Caco-2 (cell line): ENCODE results near the gene GADL1. TPM values are rescaled to one million over a fixed set of nuclear protein-coding genes. Genes with fewer than 3 reads are reported as not detected.

Experiments used
- BruUV-seq: library from RNA; stranded (reverse); fragments of 400-500 nt; replicated peaks from 2 replicates; lab custom pipeline; 2021; lab: Mats Ljungman, UMichigan
- CTCF ChIA-PET: fragments of 300-600 bp; sonication (Branson Sonifier 250); formaldehyde crosslinking; loops from one replicate; lab custom pipeline; 2022; ENCODE audit warnings: antibody characterized with exemption; lab: Charles Lee
- POLR2A ChIA-PET: fragments of 300-600 bp; sonication (Branson Sonifier 250); formaldehyde crosslinking; loops from one replicate; lab custom pipeline; 2022; ENCODE audit warnings: antibody characterized with exemption; lab: Charles Lee
- DNase-seq, 2 experiments: peaks; one replicate each; pipeline versions ENCODE4 v3.0.0 to v3.0.0-alpha.2; 2020 to 2022
- H3K27me3 ChIP-seq: replicated peaks from 2 replicates; pipeline ENCODE4 v1.6.0; 2011; ENCODE audit warnings: low read length; ENCODE audit not compliant: control insufficient read depth, insufficient read depth
- H3K36me3 ChIP-seq: 2 replicates; pipeline ENCODE4 v1.5.1; 2011; ENCODE audit warnings: low read length; ENCODE audit not compliant: control insufficient read depth, insufficient read depth
- H3K4me1 ChIP-seq: fragments of 250-450 bp; sonication (Bioruptor Pico); 2 replicates; pipeline ENCODE4 v1.5.1; 2020; ENCODE audit warnings: mild to moderate bottlenecking
- H3K4me3 ChIP-seq: 2 replicates; pipeline ENCODE4 v1.5.1; 2011; ENCODE audit warnings: low read depth, mild to moderate bottlenecking, control low read depth, low read length
- H3K9me3 ChIP-seq: fragments of 250-450 bp; sonication (Bioruptor Pico); 2 replicates; pipeline ENCODE4 v1.5.1; 2020; ENCODE audit warnings: mild to moderate bottlenecking, moderate library complexity
- H3K27ac Mint-ChIP-seq: one replicate; pipeline ENCODE4 v1.8.0; 2022; ENCODE audit warnings: mixed read lengths; ENCODE audit not compliant: unreplicated experiment
- H3K27me3 Mint-ChIP-seq: one replicate; pipeline ENCODE4 v1.8.0; 2022; ENCODE audit warnings: mixed read lengths; ENCODE audit not compliant: insufficient read depth, unreplicated experiment
- H3K36me3 Mint-ChIP-seq: one replicate; pipeline ENCODE4 v1.8.0; 2022; ENCODE audit warnings: mild to moderate bottlenecking, mixed read lengths; ENCODE audit not compliant: insufficient read depth, unreplicated experiment
- H3K4me1 Mint-ChIP-seq: one replicate; pipeline ENCODE4 v1.8.0; 2022; ENCODE audit warnings: low read depth, mixed read lengths; ENCODE audit not compliant: unreplicated experiment
- H3K4me3 Mint-ChIP-seq: one replicate; pipeline ENCODE4 v1.8.0; 2022; ENCODE audit warnings: mild to moderate bottlenecking, moderate library complexity, mixed read lengths; ENCODE audit not compliant: unreplicated experiment
- H3K9me3 Mint-ChIP-seq: one replicate; pipeline ENCODE4 v1.8.0; 2022; ENCODE audit warnings: mixed read lengths; ENCODE audit not compliant: unreplicated experiment
- CTCF ChIP-seq, 2 experiments: fragments of 200-600 bp in 1 of 2; IDR thresholded peaks; 1 replicate in 1 of 2; 2 replicates in 1 of 2; pipeline versions ENCODE4 v1.5.1 to v1.8.0; 2011 to 2022; ENCODE audit warnings: antibody characterized with exemption in 1 of 2, control low read depth in 1 of 2, inconsistent platforms in 1 of 2, low read depth in 1 of 2, low read length in 1 of 2, mild to moderate bottlenecking in 1 of 2, moderate library complexity in 1 of 2; ENCODE audit not compliant: insufficient read depth in 1 of 2, severe bottlenecking in 1 of 2, unreplicated experiment in 1 of 2
- intact Hi-C: fragments of 100-400 bp; cut with micrococcal nuclease; formaldehyde crosslinking; loops from one replicate; pipeline ENCODE4 v1.10.0; 2022; ENCODE audit not compliant: unreplicated experiment
- total RNA-seq: library from RNA; stranded (reverse); gene quantifications from 2 replicates; pipeline ENCODE4 v1.2.3, GENCODE V29; 2022

The GADL1 gene
- total RNA-seq, 1 experiment from 2014 or later = 6.2 TPM

- DNase-seq = no peak
- Mint-ChIP-seq H3K27me3 (no peaks in the 10 kb centered on the region), H3K9me3 (no peaks in the 10 kb centered on the region), H3K36me3 (no peaks in the 10 kb centered on the region), H3K4me3 (no peak overlapping the region), H3K4me1 (no peaks in the 10 kb centered on the region), H3K27ac (no peak overlapping the region)
- BruUV-seq = no TSS peak
- Histone ChIP-seq H3K4me3 (no peak overlapping the region), H3K9me3 (no peaks in the 10 kb centered on the region), H3K4me1 (no peaks in the 10 kb centered on the region), H3K27me3 (no peaks in the 10 kb centered on the region), H3K36me3 (no peaks in the 10 kb centered on the region)
- TF ChIP-seq CTCF (IDR thresholded peaks at IDR 0.05; ENCODE audit: insufficient read depth in 1 of 2, low read depth in 1 of 2, low read length in 1 of 2, severe bottlenecking in 1 of 2, unreplicated experiment in 1 of 2) = no peak
- ChIA-PET POLR2A (no interaction called here), CTCF (no interaction called here)
- intact Hi-C loops = no loop called here
Measured at GRCh38 chr3:30793740-30794139, 100.7 kb downstream of the GADL1 start.

DNA sequence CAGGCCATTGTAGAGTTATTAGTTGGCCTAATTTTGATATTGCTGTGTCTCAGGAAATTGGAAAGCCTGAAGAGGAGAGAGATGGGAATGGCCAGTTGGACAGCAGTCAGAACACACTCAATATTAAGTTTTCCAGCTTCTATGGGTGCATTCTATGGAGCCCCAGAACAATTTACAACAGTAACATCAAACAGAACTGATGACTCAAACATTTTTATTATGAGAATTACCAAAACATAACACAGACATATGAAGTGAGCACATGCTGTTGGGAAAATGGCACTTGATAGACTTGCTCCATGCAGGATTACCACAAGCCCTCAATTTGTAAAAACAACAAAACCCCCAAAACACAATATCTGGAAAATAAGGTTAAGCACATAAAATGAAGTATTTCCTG is 104.3 kb downstream of the GADL1 start:
- H3K27me3 Mint-ChIP-seq = no peaks in the 10 kb centered on the region
- no peaks in the 10 kb centered on the region for H3K36me3 Mint-ChIP-seq
- Histone ChIP-seq H3K27me3 (no peaks in the 10 kb centered on the region), H3K36me3 (no peaks in the 10 kb centered on the region), H3K4me3 (no peak overlapping the region), H3K9me3 (no peaks in the 10 kb centered on the region), H3K4me1 (no peaks in the 10 kb centered on the region)
- intact Hi-C loops = no loop called here
- CTCF ChIA-PET = no interaction called here
- BruUV-seq = no TSS peak
- H3K9me3 Mint-ChIP-seq = no peaks in the 10 kb centered on the region
- POLR2A ChIA-PET = no interaction called here
- TF ChIP-seq CTCF (IDR thresholded peaks at IDR 0.05; ENCODE audit: insufficient read depth in 1 of 2, low read depth in 1 of 2, low read length in 1 of 2, severe bottlenecking in 1 of 2, unreplicated experiment in 1 of 2) = no peak
- no peaks in the 10 kb centered on the region for H3K4me1 Mint-ChIP-seq
- H3K27ac Mint-ChIP-seq = no peak overlapping the region
- no peak overlapping the region for H3K4me3 Mint-ChIP-seq
- no peak for DNase-seq

GRCh38 chr3:30786365-30786764 is 108.1 kb downstream of the GADL1 start:
- Mint-ChIP-seq H3K9me3 (no peaks in the 10 kb centered on the region), H3K27ac (no peak overlapping the region), H3K4me1 (no peaks in the 10 kb centered on the region), H3K36me3 (no peaks in the 10 kb centered on the region), H3K4me3 (no peak overlapping the region), H3K27me3 (no peaks in the 10 kb centered on the region)
- Histone ChIP-seq H3K4me1 (no peaks in the 10 kb centered on the region), H3K9me3 (no peaks in the 10 kb centered on the region), H3K36me3 (no peaks in the 10 kb centered on the region), H3K27me3 (no peaks in the 10 kb centered on the region), H3K4me3 (no peak overlapping the region)
- CTCF ChIA-PET = no interaction called here
- POLR2A ChIA-PET = no interaction called here
- no peak for DNase-seq
- no TSS peak for BruUV-seq
- intact Hi-C loops = no loop called here
- no peak for TF ChIP-seq CTCF (IDR thresholded peaks at IDR 0.05; ENCODE audit: insufficient read depth in 1 of 2, low read depth in 1 of 2, low read length in 1 of 2, severe bottlenecking in 1 of 2, unreplicated experiment in 1 of 2)
